Sigmoid colon (tissue), 4 donors: ENCODE data around the gene SNX8.

Experiments used
- EP300 ChIP-seq, 4 donors: sonication (generic); formaldehyde crosslinking; IDR thresholded peaks; one replicate each; pipeline ENCODE4 v1.6.1; 2017; ENCODE audit warnings: antibody characterized with exemption in 4 of 4
- POLR2A ChIP-seq, 2 donors: fragments of 450-650 bp; IDR thresholded peaks; one replicate each; pipeline ENCODE4 v1.6.1; 2016; ENCODE audit warnings: antibody characterized with exemption in 2 of 2, mild to moderate bottlenecking in 2 of 2, moderate library complexity in 2 of 2
- POLR2AphosphoS5 ChIP-seq, 4 donors: sonication (generic); formaldehyde crosslinking; IDR thresholded peaks; one replicate each; pipeline ENCODE4 v1.6.1; 2017; ENCODE audit warnings: antibody characterized with exemption in 4 of 4
- TF ChIP-seq, protein P1 (sequence below), 4 experiments: fragments of 450-650 bp in 3 of 4; fragments of 200-600 bp in 1 of 4; IDR thresholded peaks; one replicate each; pipeline ENCODE4 v1.5.1; 2016 to 2019; ENCODE audit warnings: antibody characterized with exemption in 4 of 4, mild to moderate bottlenecking in 3 of 4, moderate library complexity in 2 of 4

- TF ChIP-seq, protein P1, sequence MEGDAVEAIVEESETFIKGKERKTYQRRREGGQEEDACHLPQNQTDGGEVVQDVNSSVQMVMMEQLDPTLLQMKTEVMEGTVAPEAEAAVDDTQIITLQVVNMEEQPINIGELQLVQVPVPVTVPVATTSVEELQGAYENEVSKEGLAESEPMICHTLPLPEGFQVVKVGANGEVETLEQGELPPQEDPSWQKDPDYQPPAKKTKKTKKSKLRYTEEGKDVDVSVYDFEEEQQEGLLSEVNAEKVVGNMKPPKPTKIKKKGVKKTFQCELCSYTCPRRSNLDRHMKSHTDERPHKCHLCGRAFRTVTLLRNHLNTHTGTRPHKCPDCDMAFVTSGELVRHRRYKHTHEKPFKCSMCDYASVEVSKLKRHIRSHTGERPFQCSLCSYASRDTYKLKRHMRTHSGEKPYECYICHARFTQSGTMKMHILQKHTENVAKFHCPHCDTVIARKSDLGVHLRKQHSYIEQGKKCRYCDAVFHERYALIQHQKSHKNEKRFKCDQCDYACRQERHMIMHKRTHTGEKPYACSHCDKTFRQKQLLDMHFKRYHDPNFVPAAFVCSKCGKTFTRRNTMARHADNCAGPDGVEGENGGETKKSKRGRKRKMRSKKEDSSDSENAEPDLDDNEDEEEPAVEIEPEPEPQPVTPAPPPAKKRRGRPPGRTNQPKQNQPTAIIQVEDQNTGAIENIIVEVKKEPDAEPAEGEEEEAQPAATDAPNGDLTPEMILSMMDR (IDR thresholded peaks at IDR 0.05), result no peak
- TF ChIP-seq EP300 (IDR thresholded peaks at IDR 0.05), result no peak
- no peak for TF ChIP-seq POLR2AphosphoS5 (IDR thresholded peaks at IDR 0.05)
- no peak for TF ChIP-seq POLR2A (IDR thresholded peaks at IDR 0.05)
Observed at GRCh38 chr7:2283074-2283473, 31.2 kb downstream of the SNX8 start.
